SJCRH30 (cell line): Measurements from ENCODE around the gene ZNF709. TPM values are rescaled to one million over a fixed set of nuclear protein-coding genes. Genes with fewer than 3 reads are reported as not detected.
A peak's percentile ranks its signal among the peaks of the same experiment; 100 is the strongest.
"Not testable (repeated sequence)": the region's sequence is repeated elsewhere in the genome, so short reads cannot be mapped to it uniquely, and the experiment has no call there.

ENCODE experiments used
- DNase-seq, 2 experiments: peaks; one replicate each; pipeline ENCODE4 v3.0.0-alpha.2; 2015 to 2020
- H3K27ac ChIP-seq: fragments of 250-450 bp; sonication (Bioruptor Pico); 2 replicates; pipeline ENCODE4 v1.5.1; 2020; ENCODE audit warnings: mild to moderate bottlenecking, moderate library complexity
- H3K27me3 ChIP-seq: fragments of 250-450 bp; sonication (Bioruptor Pico); 2 replicates; pipeline ENCODE4 v1.5.1; 2020; ENCODE audit warnings: mild to moderate bottlenecking, moderate library complexity
- H3K36me3 ChIP-seq: fragments of 250-450 bp; sonication (Bioruptor Pico); 2 replicates; pipeline ENCODE4 v1.5.1; 2020; ENCODE audit warnings: mild to moderate bottlenecking, moderate library complexity
- H3K4me1 ChIP-seq: fragments of 250-450 bp; sonication (Bioruptor Pico); 2 replicates; pipeline ENCODE4 v1.5.1; 2020; ENCODE audit warnings: mild to moderate bottlenecking, moderate library complexity
- H3K4me3 ChIP-seq: fragments of 250-450 bp; sonication (Bioruptor Pico); 2 replicates; pipeline ENCODE4 v1.5.1; 2020; ENCODE audit warnings: mild to moderate bottlenecking, moderate library complexity
- H3K9me3 ChIP-seq: fragments of 250-450 bp; sonication (Bioruptor Pico); replicated peaks from 2 replicates; pipeline ENCODE4 v1.5.1; 2020; ENCODE audit warnings: mild to moderate bottlenecking, moderate library complexity
- total RNA-seq: library from RNA; depleted of rRNA; stranded (reverse); fragments of >200 nt; shearing (Covaris generic); gene quantifications from 2 replicates; pipeline ENCODE4 v1.2.3, GENCODE V29; 2014

The ZNF709 gene
- total RNA-seq, 1 experiment from 2014 or later: 13.3 TPM

GRCh38 chr19:12482509-12482886 is 2.1 kb downstream of the ZNF709 start:
- Histone ChIP-seq H3K36me3 (peaks cover 3% of the 10 kb centered on the region; the same call in 1 of the 2 replicates), H3K27ac (no peak overlapping the region), H3K27me3 (no peaks in the 10 kb centered on the region), H3K4me3 (no peak overlapping the region), H3K9me3 (0 out of 2 replicates have a peak, but pooled peaks cover 3% of the 10 kb centered on the region), H3K4me1 (0 out of 2 replicates have a peak, but pooled peaks cover 6% of the 10 kb centered on the region)
- peak in 1 of 2 experiments; percentile 37 for DNase-seq

GRCh38 chr19:12481781-12482508 is 2.7 kb downstream of the ZNF709 start:
- Histone ChIP-seq H3K4me3 (no peak overlapping the region), H3K27me3 (no peaks in the 10 kb centered on the region), H3K4me1 (0 out of 2 replicates have a peak, but pooled peaks cover 6% of the 10 kb centered on the region), H3K27ac (no peak overlapping the region), H3K9me3 (0 out of 2 replicates have a peak, but pooled peaks cover 3% of the 10 kb centered on the region), H3K36me3 (peaks cover 3% of the 10 kb centered on the region; the same call in 1 of the 2 replicates)
- no peak for DNase-seq

- Histone ChIP-seq H3K4me1 (0 out of 2 replicates have a peak, but pooled peaks cover 6% of the 10 kb centered on the region), H3K4me3 (no peak overlapping the region), H3K9me3 (peaks cover 2% of the 10 kb centered on the region; the same call in 1 of the 2 replicates), H3K27ac (no peak overlapping the region), H3K27me3 (no peaks in the 10 kb centered on the region), H3K36me3 (peaks cover 3% of the 10 kb centered on the region; the same call in 1 of the 2 replicates)
- no peak for DNase-seq
These were observed 6.2 kb downstream of the ZNF709 start for GRCh38 chr19:12478234-12478941.

- not testable (repeated sequence) for H3K27me3 ChIP-seq, H3K4me3 ChIP-seq, DNase-seq, H3K4me1 ChIP-seq, H3K27ac ChIP-seq
- peaks cover 62% of the 10 kb centered on the region for H3K9me3 ChIP-seq
- peaks cover 50% of the 10 kb centered on the region for H3K36me3 ChIP-seq
These were observed 17.0 kb downstream of the ZNF709 start for GRCh38 chr19:12467651-12468050.

GRCh38 chr19:12465211-12465610 is 19.4 kb downstream of the ZNF709 start:
- H3K27ac ChIP-seq: no peak overlapping the region
- H3K4me3 ChIP-seq: no peak overlapping the region
- DNase-seq: peak in 1 of 2 experiments; percentile 19
- no peaks in the 10 kb centered on the region; the same call in 1 of the 2 replicates for H3K4me1 ChIP-seq
- peaks cover 61% of the 10 kb centered on the region for H3K9me3 ChIP-seq
- H3K27me3 ChIP-seq: no peaks in the 10 kb centered on the region
- H3K36me3 ChIP-seq: peaks cover 46% of the 10 kb centered on the region

GRCh38 chr19:12464769-12465168 is 19.8 kb downstream of the ZNF709 start:
- Histone ChIP-seq H3K9me3 (peaks cover 57% of the 10 kb centered on the region), H3K36me3 (peaks cover 44% of the 10 kb centered on the region), H3K27me3 (no peaks in the 10 kb centered on the region), H3K4me3 (no peak overlapping the region), H3K27ac (no peak overlapping the region), H3K4me1 (no peaks in the 10 kb centered on the region; the same call in 1 of the 2 replicates)
- no peak for DNase-seq

- H3K4me1 ChIP-seq, H3K27me3 ChIP-seq, H3K4me3 ChIP-seq, DNase-seq, H3K27ac ChIP-seq: not testable (repeated sequence)
- Histone ChIP-seq H3K36me3 (peaks cover 46% of the 10 kb centered on the region), H3K9me3 (peaks cover 55% of the 10 kb centered on the region)
These were observed 20.5 kb downstream of the ZNF709 start for GRCh38 chr19:12464139-12464538.

GRCh38 chr19:12453495-12453894 is 31.1 kb downstream of the ZNF709 start:
- Histone ChIP-seq H3K4me1 (no peaks in the 10 kb centered on the region), H3K27ac (no peak overlapping the region), H3K27me3 (no peaks in the 10 kb centered on the region), H3K36me3 (peaks cover 8% of the 10 kb centered on the region), H3K4me3 (no peak overlapping the region), H3K9me3 (peaks cover 46% of the 10 kb centered on the region)
- no peak for DNase-seq

- no peaks in the 10 kb centered on the region for H3K27me3 ChIP-seq
- peaks cover 29% of the 10 kb centered on the region for H3K9me3 ChIP-seq
- H3K4me3 ChIP-seq: no peak overlapping the region
- DNase-seq: no peak
- no peaks in the 10 kb centered on the region for H3K4me1 ChIP-seq
- H3K27ac ChIP-seq: no peak overlapping the region
- H3K36me3 ChIP-seq: no peaks in the 10 kb centered on the region
These were observed 33.8 kb downstream of the ZNF709 start for GRCh38 chr19:12450844-12451243.

- peaks cover 29% of the 10 kb centered on the region for H3K9me3 ChIP-seq
- no peak overlapping the region for H3K27ac ChIP-seq
- no peak overlapping the region for H3K4me3 ChIP-seq
- H3K4me1 ChIP-seq: no peaks in the 10 kb centered on the region
- H3K36me3 ChIP-seq: no peaks in the 10 kb centered on the region
- no peaks in the 10 kb centered on the region for H3K27me3 ChIP-seq
- DNase-seq: no peak
These were observed 35.8 kb downstream of the ZNF709 start for GRCh38 chr19:12448808-12449207.

- H3K36me3 ChIP-seq: no peaks in the 10 kb centered on the region
- peak; percentile 99 to 100 for DNase-seq
- peaks cover 15% of the 10 kb centered on the region; the same call in 1 of the 2 replicates for H3K9me3 ChIP-seq
- no peaks in the 10 kb centered on the region for H3K27me3 ChIP-seq
- H3K27ac ChIP-seq: peak within 1 kb of the TSS; percentile 36; the same call in 1 of the 2 replicates
- H3K4me1 ChIP-seq: no peaks in the 10 kb centered on the region
- peak within 1 kb of the TSS; percentile 75 for H3K4me3 ChIP-seq
These were observed 43.9 kb downstream of the ZNF709 start, which contains the start of gene ZNF443 for GRCh38 chr19:12440541-12441316. TSS of gene ZNF443 (minus strand) at chr19:12441021. CDS start at chr19:12440914, 107 bp downstream.

GRCh38 chr19:12439686-12440540 is 44.7 kb downstream of the ZNF709 start:
- H3K9me3 ChIP-seq: peaks cover 12% of the 10 kb centered on the region; the same call in 1 of the 2 replicates
- H3K27me3 ChIP-seq, H3K4me1 ChIP-seq, H3K36me3 ChIP-seq, H3K27ac ChIP-seq: not testable (repeated sequence)
- DNase-seq: peak; percentile 42 to 58
- H3K4me3 ChIP-seq: peak overlapping the region; percentile 75

GRCh38 chr19:12430726-12431299 is 53.8 kb downstream of the ZNF709 start:
- not testable (repeated sequence) for DNase-seq, H3K27me3 ChIP-seq, H3K27ac ChIP-seq, H3K9me3 ChIP-seq, H3K4me3 ChIP-seq, H3K4me1 ChIP-seq
- peaks cover 10% of the 10 kb centered on the region for H3K36me3 ChIP-seq
